Keratinocyte (primary cell): Measurements from ENCODE around the gene PDE11A. TPM values are rescaled to one million over a fixed set of nuclear protein-coding genes. Genes with fewer than 3 reads are reported as not detected.

ENCODE experiments used
- DNase-seq: peaks from one replicate; pipeline ENCODE4 v3.0.0-alpha.2; 2011; ENCODE audit warnings: low read depth, missing footprints, low spot score
- FAIRE-seq: peaks from 2 replicates; lab custom pipeline; 2011; peaks lifted over from hg19 to GRCh38; lab: Jason Lieb, UNC
- H2AFZ ChIP-seq: 2 replicates; pipeline ENCODE4 v1.6.0; 2012; ENCODE audit warnings: low read length, control low read depth, inconsistent platforms; ENCODE audit not compliant: control insufficient read depth
- H3K27ac ChIP-seq: 2 replicates; pipeline ENCODE4 v1.5.1; 2011; ENCODE audit warnings: low read length; ENCODE audit not compliant: control insufficient read depth, insufficient read depth
- H3K27me3 ChIP-seq: 3 replicates; pipeline ENCODE4 v1.6.0; 2011; ENCODE audit warnings: low read length; ENCODE audit not compliant: control insufficient read depth, insufficient read depth; ENCODE audit errors: extremely low read depth
- H3K36me3 ChIP-seq, 2 experiments: 2 replicates in 1 of 2; 3 replicates in 1 of 2; pipeline ENCODE4 v1.5.1; 2011; ENCODE audit warnings: low read length in 2 of 2, mild to moderate bottlenecking in 1 of 2; ENCODE audit not compliant: control insufficient read depth in 2 of 2, insufficient read depth in 2 of 2; ENCODE audit errors: extremely low read depth in 1 of 2
- H3K4me1 ChIP-seq: 3 replicates; pipeline ENCODE4 v1.5.1; 2011; ENCODE audit warnings: low read length; ENCODE audit not compliant: control insufficient read depth, insufficient read depth; ENCODE audit errors: extremely low read depth
- H3K4me2 ChIP-seq: 3 replicates; pipeline ENCODE4 v1.6.0; 2011; ENCODE audit warnings: low read depth, low read length; ENCODE audit not compliant: control insufficient read depth, insufficient read depth; ENCODE audit errors: extremely low read depth
- H3K4me3 ChIP-seq, 3 experiments: fragments of 200-600 bp in 1 of 3; sonication (generic) in 1 of 3; 2 replicates in 2 of 3; 3 replicates in 1 of 3; pipeline ENCODE4 v1.5.1; 2011 to 2016; ENCODE audit warnings: low read length in 3 of 3, mild to moderate bottlenecking in 3 of 3, control low read depth in 2 of 3, inconsistent platforms in 1 of 3, low read depth in 1 of 3, mixed read lengths in 1 of 3, mixed run types in 1 of 3, moderate library complexity in 1 of 3; ENCODE audit not compliant: control insufficient read depth in 2 of 3, insufficient read depth in 2 of 3; ENCODE audit errors: extremely low read depth in 1 of 3
- H3K79me2 ChIP-seq: 2 replicates; pipeline ENCODE4 v1.6.0; 2012; ENCODE audit warnings: low read length; ENCODE audit not compliant: control insufficient read depth, insufficient read depth
- H3K9ac ChIP-seq: 3 replicates; pipeline ENCODE4 v1.6.0; 2011; ENCODE audit warnings: low read length; ENCODE audit not compliant: control insufficient read depth, insufficient read depth; ENCODE audit errors: extremely low read depth
- H3K9me1 ChIP-seq: 3 replicates; pipeline ENCODE4 v1.6.0; 2011; ENCODE audit warnings: low read length; ENCODE audit not compliant: control insufficient read depth, insufficient read depth; ENCODE audit errors: extremely low read depth
- H3K9me3 ChIP-seq: 2 replicates; pipeline ENCODE4 v1.5.1; 2012; ENCODE audit warnings: low read depth, low read length; ENCODE audit not compliant: control insufficient read depth
- H4K20me1 ChIP-seq: 3 replicates; pipeline ENCODE4 v1.6.0; 2011; ENCODE audit warnings: low read length; ENCODE audit not compliant: control insufficient read depth, insufficient read depth; ENCODE audit errors: extremely low read depth
- CTCF ChIP-seq, 3 experiments: IDR thresholded peaks in 1 of 3; conservative IDR thresholded peaks in 1 of 3; optimal IDR thresholded peaks in 1 of 3; 2 replicates in 2 of 3; 3 replicates in 1 of 3; pipeline versions ENCODE3 to v1.5.1; 2011; ENCODE audit warnings: low read length in 3 of 3, mild to moderate bottlenecking in 3 of 3, moderate library complexity in 2 of 3, control low read depth in 1 of 3, inconsistent platforms in 1 of 3; ENCODE audit not compliant: insufficient read depth in 2 of 3; ENCODE audit errors: extremely low read depth in 1 of 3
- EZH2 ChIP-seq: IDR thresholded peaks from one replicate; pipeline ENCODE4 v1.6.1; 2012; ENCODE audit warnings: inconsistent platforms, mild to moderate bottlenecking, low read length, moderate library complexity
- dilution Hi-C: fragments of 300-500 bp; cut with MboI; formaldehyde crosslinking; loops from one replicate; pipeline ENCODE4 v1.7.0; 2020; ENCODE audit warnings: low sequenced_read_pairs; ENCODE audit not compliant: extremely low pct_ligation_motif_present
- polyA plus RNA-seq, 5 experiments: library from polyadenylated mRNA; depleted of rRNA in 3 of 5; stranded (reverse) in 3 of 5; stranded (forward) in 1 of 5; unstranded in 1 of 5; fragments of >200 nt; gene quantifications; 1 replicate in 1 of 5; 2 replicates in 3 of 5; 3 replicates in 1 of 5; pipeline versions ENCODE4 v1.2.1 to v1.2.3, GENCODE V29; 2011 to 2012; ENCODE audit warnings: missing spikeins in 2 of 5, low read depth in 1 of 5, low replicate concordance in 1 of 5

The PDE11A gene
- polyA plus RNA-seq, 1 donor (not counting 4 experiments of a cell fraction or from before 2014, with no cell fraction given), result 0.01 TPM

- H3K27me3 ChIP-seq, result no peaks in the 10 kb centered on the region
- H2AFZ ChIP-seq, result no peak overlapping the region
- H3K4me3 ChIP-seq, result no peak overlapping the region
- no peaks in the 10 kb centered on the region for H4K20me1 ChIP-seq
- no peaks in the 10 kb centered on the region for H3K9me3 ChIP-seq
- no peak overlapping the region for H3K9ac ChIP-seq
- H3K9me1 ChIP-seq, result no peaks in the 10 kb centered on the region
- TF ChIP-seq EZH2 (no peak), CTCF (optimal IDR thresholded peaks at IDR 0.05 in 1 of 3, IDR thresholded peaks at IDR 0.05 in 1 of 3, conservative IDR thresholded peaks at IDR 0.05 in 1 of 3; ENCODE audit: extremely low read depth in 1 of 3, insufficient read depth in 2 of 3, low read length in 3 of 3) (no peak)
- DNase-seq (no peak), FAIRE-seq (no peak)
- H3K4me1 ChIP-seq, result peaks cover 10% of the 10 kb centered on the region
- H3K4me2 ChIP-seq, result no peak overlapping the region
- dilution Hi-C loops, result no loop called here
- H3K79me2 ChIP-seq, result peaks cover 12% of the 10 kb centered on the region
- no peaks in the 10 kb centered on the region for H3K36me3 ChIP-seq
- H3K27ac ChIP-seq, result no peak overlapping the region
Measured at GRCh38 chr2:178114462-178114861, 41.9 kb upstream of the PDE11A start.

GRCh38 chr2:178112202-178113152 is 39.9 kb upstream of the PDE11A start, which contains the start of gene RBM45:
TSS of gene RBM45 (plus strand) at chr2:178112437. CDS start at chr2:178112547, 110 bp downstream.
- Histone ChIP-seq H3K9me1 (no peaks in the 10 kb centered on the region), H3K9me3 (no peaks in the 10 kb centered on the region), H2AFZ (peak within 1 kb of the TSS; percentile 100), H3K79me2 (peaks cover 12% of the 10 kb centered on the region), H3K27ac (peak within 1 kb of the TSS; percentile 57), H3K36me3 (no peaks in the 10 kb centered on the region), H3K4me2 (peak within 1 kb of the TSS; percentile 70), H4K20me1 (no peaks in the 10 kb centered on the region), H3K9ac (peak within 1 kb of the TSS; percentile 84), H3K4me1 (peaks cover 10% of the 10 kb centered on the region), H3K4me3 (peak within 1 kb of the TSS; percentile 89 to 96 (median 96)), H3K27me3 (no peaks in the 10 kb centered on the region)
- FAIRE-seq (peak; percentile 92), DNase-seq (peak; percentile 61)
- dilution Hi-C loops, result no loop called here
- TF ChIP-seq EZH2 (no peak), CTCF (optimal IDR thresholded peaks at IDR 0.05 in 1 of 3, IDR thresholded peaks at IDR 0.05 in 1 of 3, conservative IDR thresholded peaks at IDR 0.05 in 1 of 3; ENCODE audit: extremely low read depth in 1 of 3, insufficient read depth in 2 of 3, low read length in 3 of 3) (peak; percentile 93 to 100 (median 99))
